Measurements from ENCODE around the gene RYR1.

The RYR1 gene

DNA sequence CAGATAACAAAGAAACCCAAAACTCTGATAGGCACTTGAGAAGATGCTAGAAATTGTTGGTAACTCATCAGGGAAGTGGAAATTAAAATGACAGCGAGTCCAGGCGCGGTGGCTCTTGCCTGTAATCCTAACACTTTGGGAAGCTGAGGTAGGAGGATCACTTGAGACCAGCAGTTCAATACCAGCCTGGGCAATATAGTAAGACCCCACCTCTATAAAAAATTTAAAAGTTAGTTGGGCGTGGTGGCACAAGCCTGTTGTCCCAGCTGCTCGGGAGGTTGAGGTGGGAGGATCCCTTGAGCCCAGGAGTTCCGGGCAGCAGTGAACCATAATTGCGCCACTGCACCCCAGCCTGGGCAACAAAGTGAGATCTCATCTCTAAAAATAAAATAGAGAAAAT, 2.6 kb upstream of the RYR1 start:
- 95% methylated on average over 4 of the region's 7 CpGs for WGBS (ENCODE audit: insufficient coverage)
- CTCF ChIA-PET, result interaction anchor here (1.3 to 2.3 kb wide), 2 partner anchors 9 to 28 kb away, joined by 4 to 5 read pairs; partner anchors contain the start of gene FAM98C

GRCh38 chr19:38434549-38435051, 1.1 kb downstream of the RYR1 start:
- 44% methylated on average over 9 of the region's 13 CpGs for WGBS (ENCODE audit: insufficient coverage)
- Histone ChIP-seq H3K27ac (ENCODE audit: insufficient read depth in 1 of 2, low read depth in 1 of 2, low read length in 2 of 2, poor library complexity in 1 of 2, severe bottlenecking in 2 of 2) (no peak overlapping the region), H3K36me3 (ENCODE audit: control insufficient read depth in 4 of 4, insufficient read depth in 4 of 4, low read length in 3 of 4) (no peaks in the 10 kb centered on the region), H3K27me3 (replicated peaks in 2 of 5; ENCODE audit: control insufficient read depth in 4 of 5, insufficient read depth in 5 of 5, low read length in 4 of 5) (peaks cover 0 to 16% (median 3%) of the 10 kb centered on the region in 5 experiments), H3K4me1 (ENCODE audit: control extremely low read depth in 1 of 4, control insufficient read depth in 4 of 4, insufficient read depth in 4 of 4, low read length in 3 of 4) (peaks cover under 1 to 20% (median 5%) of the 10 kb centered on the region in 4 experiments), H3K4me3 (ENCODE audit: control insufficient read depth in 1 of 7, extremely low read depth in 1 of 7, insufficient read depth in 4 of 7, low read depth in 2 of 7, low read length in 6 of 7) (no peak overlapping the region), H3K9me3 (ENCODE audit: control extremely low read depth in 1 of 5, control insufficient read depth in 4 of 5, insufficient read depth in 2 of 5, low read depth in 1 of 5, low read length in 4 of 5) (no peaks in the 10 kb centered on the region)
- CTCF ChIA-PET, result interaction anchor here (0.9 to 1.3 kb wide), 2 partner anchors 9 to 19 kb away, joined by 3 to 5 read pairs; partner anchors contain the start of gene RASGRP4
- no peak for DNase-seq
- POLR2A ChIA-PET, result interaction anchor here (0.5 kb wide), 1 partner anchor 429 kb away, joined by 3 read pairs; no protein-coding TSS in a partner anchor

More for the DNA sequence above, 2.6 kb upstream of the RYR1 start:
- POLR2A ChIA-PET, result no interaction called here
- no peak for DNase-seq
- no peak overlapping the region for H3K4me3 ChIP-seq (ENCODE audit: control insufficient read depth in 1 of 7, extremely low read depth in 1 of 7, insufficient read depth in 4 of 7, low read depth in 2 of 7, low read length in 6 of 7)
- no peaks in the 10 kb centered on the region for H3K36me3 ChIP-seq (ENCODE audit: control insufficient read depth in 4 of 4, insufficient read depth in 4 of 4, low read length in 3 of 4)
- H3K27me3 ChIP-seq (replicated peaks in 2 of 5; ENCODE audit: control insufficient read depth in 4 of 5, insufficient read depth in 5 of 5, low read length in 4 of 5), result peaks cover 0 to 16% (median 3%) of the 10 kb centered on the region in 5 experiments
- peaks cover 3 to 45% (median 15%) of the 10 kb centered on the region in 4 experiments for H3K4me1 ChIP-seq (ENCODE audit: control extremely low read depth in 1 of 4, control insufficient read depth in 4 of 4, insufficient read depth in 4 of 4, low read length in 3 of 4)
- no peaks in the 10 kb centered on the region for H3K9me3 ChIP-seq (ENCODE audit: control extremely low read depth in 1 of 5, control insufficient read depth in 4 of 5, insufficient read depth in 2 of 5, low read depth in 1 of 5, low read length in 4 of 5)
- no peak overlapping the region for H3K27ac ChIP-seq (ENCODE audit: insufficient read depth in 1 of 2, low read depth in 1 of 2, low read length in 2 of 2, poor library complexity in 1 of 2, severe bottlenecking in 2 of 2)

DNA sequence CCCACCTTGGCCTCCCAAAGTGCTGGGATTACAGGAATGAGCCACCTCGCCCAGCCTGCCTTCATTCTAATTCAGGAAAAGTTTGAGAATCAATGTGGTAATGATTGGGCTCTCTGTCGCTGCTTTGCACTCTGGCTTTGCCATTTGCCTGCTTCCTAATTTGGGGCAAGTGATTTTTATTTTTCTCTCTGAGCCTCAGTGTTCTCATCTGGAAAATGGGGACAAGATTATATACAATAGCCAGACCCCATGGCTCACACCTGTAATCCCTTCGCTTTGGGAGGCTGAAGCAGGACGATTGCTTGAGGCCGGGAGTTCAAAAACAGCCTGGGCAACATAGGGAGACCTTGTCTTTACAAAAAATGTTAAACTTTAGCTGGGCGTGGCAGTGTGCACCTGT, 3.8 kb downstream of the RYR1 start:
- peaks cover 0 to 19% (median 6%) of the 10 kb centered on the region in 4 experiments for H3K4me1 ChIP-seq (ENCODE audit: control extremely low read depth in 1 of 4, control insufficient read depth in 4 of 4, insufficient read depth in 4 of 4, low read length in 3 of 4)
- no peak overlapping the region for H3K27ac ChIP-seq (ENCODE audit: insufficient read depth in 1 of 2, low read depth in 1 of 2, low read length in 2 of 2, poor library complexity in 1 of 2, severe bottlenecking in 2 of 2)
- 98% methylated on average over 6 of the region's 6 CpGs for WGBS (ENCODE audit: insufficient coverage)
- peaks cover 0 to 16% (median 3%) of the 10 kb centered on the region in 5 experiments for H3K27me3 ChIP-seq (replicated peaks in 2 of 5; ENCODE audit: control insufficient read depth in 4 of 5, insufficient read depth in 5 of 5, low read length in 4 of 5)
- no peak overlapping the region for H3K4me3 ChIP-seq (ENCODE audit: control insufficient read depth in 1 of 7, extremely low read depth in 1 of 7, insufficient read depth in 4 of 7, low read depth in 2 of 7, low read length in 6 of 7)
- no peaks in the 10 kb centered on the region for H3K9me3 ChIP-seq (ENCODE audit: control extremely low read depth in 1 of 5, control insufficient read depth in 4 of 5, insufficient read depth in 2 of 5, low read depth in 1 of 5, low read length in 4 of 5)
- no peaks in the 10 kb centered on the region for H3K36me3 ChIP-seq (ENCODE audit: control insufficient read depth in 4 of 4, insufficient read depth in 4 of 4, low read length in 3 of 4)
- DNase-seq, result no peak
- CTCF ChIA-PET, result no interaction called here
- POLR2A ChIA-PET, result no interaction called here

GRCh38 chr19:38437917-38438316, 4.4 kb downstream of the RYR1 start:
- CTCF ChIA-PET, result no interaction called here
- no peaks in the 10 kb centered on the region for H3K9me3 ChIP-seq (ENCODE audit: control extremely low read depth in 1 of 5, control insufficient read depth in 4 of 5, insufficient read depth in 2 of 5, low read depth in 1 of 5, low read length in 4 of 5)
- POLR2A ChIA-PET, result no interaction called here

DNA sequence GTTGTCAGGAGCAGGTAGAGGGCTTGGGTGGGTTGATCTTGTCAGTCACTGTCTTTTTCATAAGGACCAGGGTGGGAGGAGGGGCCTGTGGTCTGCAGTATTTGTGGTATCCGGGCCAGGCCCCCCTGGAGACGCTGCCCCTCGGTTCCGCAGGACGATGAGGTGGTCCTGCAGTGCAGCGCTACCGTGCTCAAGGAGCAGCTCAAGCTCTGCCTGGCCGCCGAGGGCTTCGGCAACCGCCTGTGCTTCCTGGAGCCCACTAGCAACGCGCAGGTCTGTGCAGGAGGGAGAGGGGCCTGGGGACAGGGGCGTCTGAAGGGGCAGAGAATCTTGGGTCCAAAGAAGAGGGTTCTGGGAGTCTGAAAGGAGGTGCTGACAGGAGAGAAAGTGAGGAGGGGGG, 7.1 kb downstream of the RYR1 start:
- H3K27ac ChIP-seq (ENCODE audit: insufficient read depth in 1 of 2, low read depth in 1 of 2, low read length in 2 of 2, poor library complexity in 1 of 2, severe bottlenecking in 2 of 2), result no peak overlapping the region
- no peaks in the 10 kb centered on the region for H3K27me3 ChIP-seq (replicated peaks in 2 of 5; ENCODE audit: control insufficient read depth in 4 of 5, insufficient read depth in 5 of 5, low read length in 4 of 5)
- WGBS (ENCODE audit: insufficient coverage), result 98% methylated on average over 8 of the region's 14 CpGs
- no peak for DNase-seq
- H3K36me3 ChIP-seq (ENCODE audit: control insufficient read depth in 4 of 4, insufficient read depth in 4 of 4, low read length in 3 of 4), result no peaks in the 10 kb centered on the region
- CTCF ChIA-PET, result interaction anchor here (1.0 to 2.9 kb wide), 3 partner anchors 16 to 189 kb away, joined by 3 to 20 read pairs (median 5); partner anchors contain the start of gene FAM98C
- no peaks in the 10 kb centered on the region for H3K9me3 ChIP-seq (ENCODE audit: control extremely low read depth in 1 of 5, control insufficient read depth in 4 of 5, insufficient read depth in 2 of 5, low read depth in 1 of 5, low read length in 4 of 5)
- H3K4me1 ChIP-seq (ENCODE audit: control extremely low read depth in 1 of 4, control insufficient read depth in 4 of 4, insufficient read depth in 4 of 4, low read length in 3 of 4), result peaks cover 0 to 2% (median 0%) of the 10 kb centered on the region in 4 experiments
- H3K4me3 ChIP-seq (ENCODE audit: control insufficient read depth in 1 of 7, extremely low read depth in 1 of 7, insufficient read depth in 4 of 7, low read depth in 2 of 7, low read length in 6 of 7), result no peak overlapping the region
- POLR2A ChIA-PET, result no interaction called here

More at GRCh38 chr19:38437917-38438316, 4.4 kb downstream of the RYR1 start:
- Histone ChIP-seq H3K4me3 (ENCODE audit: control insufficient read depth in 1 of 7, extremely low read depth in 1 of 7, insufficient read depth in 4 of 7, low read depth in 2 of 7, low read length in 6 of 7) (no peak overlapping the region), H3K4me1 (ENCODE audit: control extremely low read depth in 1 of 4, control insufficient read depth in 4 of 4, insufficient read depth in 4 of 4, low read length in 3 of 4) (peaks cover 0 to 19% (median 6%) of the 10 kb centered on the region in 4 experiments), H3K36me3 (ENCODE audit: control insufficient read depth in 4 of 4, insufficient read depth in 4 of 4, low read length in 3 of 4) (no peaks in the 10 kb centered on the region), H3K27ac (ENCODE audit: insufficient read depth in 1 of 2, low read depth in 1 of 2, low read length in 2 of 2, poor library complexity in 1 of 2, severe bottlenecking in 2 of 2) (no peak overlapping the region), H3K27me3 (replicated peaks in 2 of 5; ENCODE audit: control insufficient read depth in 4 of 5, insufficient read depth in 5 of 5, low read length in 4 of 5) (peaks cover 0 to 16% (median 3%) of the 10 kb centered on the region in 5 experiments)
- 96% methylated on average over 2 of the region's 2 CpGs for WGBS (ENCODE audit: insufficient coverage)
- DNase-seq, result no peak

DNA sequence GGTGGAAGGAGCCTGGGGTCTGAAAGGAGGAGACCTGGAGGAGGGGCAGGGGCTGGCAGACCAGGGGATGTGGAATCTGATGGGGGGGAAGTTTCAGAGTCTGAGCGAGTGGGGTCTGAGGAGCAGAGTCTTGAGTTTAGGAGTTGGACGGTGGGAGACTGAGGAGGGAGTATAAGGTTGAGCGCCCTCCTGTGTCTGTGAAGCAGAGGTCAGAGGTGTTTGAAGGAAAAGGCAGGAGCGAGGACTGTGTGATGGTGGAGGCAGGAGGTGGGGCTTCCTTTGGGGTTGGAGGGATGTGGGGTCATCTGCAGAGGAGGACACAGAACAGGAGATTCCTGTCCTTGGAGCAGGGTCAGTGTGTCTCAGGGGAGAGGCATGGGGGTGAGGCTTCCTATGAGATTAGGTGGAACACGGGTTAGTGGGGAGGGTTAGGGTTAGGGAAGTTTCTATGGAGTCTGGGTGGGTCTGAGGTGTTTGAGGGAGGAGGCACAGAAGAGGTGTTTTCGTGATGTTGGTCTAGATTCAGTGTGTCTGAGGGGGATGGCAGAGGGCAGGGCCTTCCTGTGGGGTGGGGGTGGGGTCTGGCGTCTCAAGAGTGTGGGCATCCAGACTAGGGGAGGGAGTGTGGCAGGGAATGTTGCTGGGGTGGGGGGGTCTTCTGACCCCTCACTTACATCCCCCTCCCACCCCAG, 8.3 kb downstream of the RYR1 start:
- peak; percentile 48 to 74 (median 74) for DNase-seq
- 43% methylated on average over 5 of the region's 7 CpGs for WGBS (ENCODE audit: insufficient coverage)
- no peak overlapping the region for H3K27ac ChIP-seq (ENCODE audit: insufficient read depth in 1 of 2, low read depth in 1 of 2, low read length in 2 of 2, poor library complexity in 1 of 2, severe bottlenecking in 2 of 2)
- H3K9me3 ChIP-seq (ENCODE audit: control extremely low read depth in 1 of 5, control insufficient read depth in 4 of 5, insufficient read depth in 2 of 5, low read depth in 1 of 5, low read length in 4 of 5), result no peaks in the 10 kb centered on the region
- ChIA-PET POLR2A (no interaction called here), CTCF (interaction anchor here (2.9 kb wide), 1 partner anchor 37 kb away, joined by 20 read pairs; the partner anchor contains the start of gene FAM98C)
- H3K4me1 ChIP-seq (ENCODE audit: control extremely low read depth in 1 of 4, control insufficient read depth in 4 of 4, insufficient read depth in 4 of 4, low read length in 3 of 4), result peaks cover 0 to 2% (median 0%) of the 10 kb centered on the region in 4 experiments
- H3K36me3 ChIP-seq (ENCODE audit: control insufficient read depth in 4 of 4, insufficient read depth in 4 of 4, low read length in 3 of 4), result no peaks in the 10 kb centered on the region
- H3K27me3 ChIP-seq (replicated peaks in 2 of 5; ENCODE audit: control insufficient read depth in 4 of 5, insufficient read depth in 5 of 5, low read length in 4 of 5), result no peaks in the 10 kb centered on the region
- H3K4me3 ChIP-seq (ENCODE audit: control insufficient read depth in 1 of 7, extremely low read depth in 1 of 7, insufficient read depth in 4 of 7, low read depth in 2 of 7, low read length in 6 of 7), result no peak overlapping the region

GRCh38 chr19:38442736-38443135, 9.2 kb downstream of the RYR1 start:
- POLR2A ChIA-PET, result no interaction called here
- Histone ChIP-seq H3K9me3 (ENCODE audit: control extremely low read depth in 1 of 5, control insufficient read depth in 4 of 5, insufficient read depth in 2 of 5, low read depth in 1 of 5, low read length in 4 of 5) (no peaks in the 10 kb centered on the region), H3K27ac (ENCODE audit: insufficient read depth in 1 of 2, low read depth in 1 of 2, low read length in 2 of 2, poor library complexity in 1 of 2, severe bottlenecking in 2 of 2) (no peak overlapping the region), H3K4me3 (ENCODE audit: control insufficient read depth in 1 of 7, extremely low read depth in 1 of 7, insufficient read depth in 4 of 7, low read depth in 2 of 7, low read length in 6 of 7) (no peak overlapping the region), H3K36me3 (ENCODE audit: control insufficient read depth in 4 of 4, insufficient read depth in 4 of 4, low read length in 3 of 4) (no peaks in the 10 kb centered on the region), H3K4me1 (ENCODE audit: control extremely low read depth in 1 of 4, control insufficient read depth in 4 of 4, insufficient read depth in 4 of 4, low read length in 3 of 4) (peaks cover 0 to 2% (median 0%) of the 10 kb centered on the region in 4 experiments), H3K27me3 (replicated peaks in 2 of 5; ENCODE audit: control insufficient read depth in 4 of 5, insufficient read depth in 5 of 5, low read length in 4 of 5) (no peaks in the 10 kb centered on the region)
- CTCF ChIA-PET, result interaction anchor here (4.8 kb wide), 1 partner anchor 39 kb away, joined by 30 read pairs; the partner anchor contains the start of gene FAM98C
- WGBS (ENCODE audit: insufficient coverage), result 97% methylated on average over 7 of the region's 9 CpGs
- no peak for DNase-seq
